DOHH2 (cell line): ENCODE results near the gene MAP2K6.

ENCODE experiments used
- H3F3A ChIP-seq: fragments of 200-600 bp; sonication (generic), shearing (Covaris generic); 2 replicates; pipeline ENCODE4 v1.6.0; 2016; ENCODE audit warnings: antibody characterized with exemption, mild to moderate bottlenecking; ENCODE audit not compliant: control insufficient read depth, insufficient read depth
- H3K27ac ChIP-seq: fragments of 200-600 bp; sonication (generic); 2 replicates; pipeline ENCODE4 v1.5.1; 2014; ENCODE audit warnings: low read depth, mild to moderate bottlenecking, low read length, moderate library complexity
- H3K27me3 ChIP-seq: fragments of 200-600 bp; sonication (generic); 2 replicates; pipeline ENCODE4 v1.6.1; 2014; ENCODE audit warnings: mild to moderate bottlenecking, low read length, mixed read lengths; ENCODE audit not compliant: control insufficient read depth
- H3K36me3 ChIP-seq: fragments of 200-600 bp; sonication (generic); 2 replicates; pipeline ENCODE4 v1.6.1; 2014; ENCODE audit warnings: mild to moderate bottlenecking, low read length, moderate library complexity, mixed read lengths; ENCODE audit not compliant: control insufficient read depth
- H3K4me1 ChIP-seq: fragments of 200-600 bp; sonication (generic); 2 replicates; pipeline ENCODE4 v1.6.1; 2014; ENCODE audit warnings: mild to moderate bottlenecking, low read length, mixed read lengths; ENCODE audit not compliant: control insufficient read depth
- H3K4me2 ChIP-seq: fragments of 200-600 bp; sonication (generic); 2 replicates; pipeline ENCODE4 v1.6.0; 2014; ENCODE audit warnings: mild to moderate bottlenecking, low read length, moderate library complexity
- H3K4me3 ChIP-seq: fragments of 200-600 bp; sonication (generic); 2 replicates; pipeline ENCODE4 v1.5.1; 2014; ENCODE audit warnings: mild to moderate bottlenecking, low read length, mixed read lengths
- H3K79me2 ChIP-seq: fragments of 200-600 bp; sonication (generic); 2 replicates; pipeline ENCODE4 v1.6.1; 2014; ENCODE audit warnings: mild to moderate bottlenecking, low read length, mixed read lengths; ENCODE audit not compliant: control insufficient read depth
- H3K9me2 ChIP-seq: fragments of 200-600 bp; sonication (generic); replicated peaks from 2 replicates; pipeline ENCODE4 v1.6.1; 2014; ENCODE audit warnings: mild to moderate bottlenecking, low read length, mixed read lengths; ENCODE audit not compliant: control insufficient read depth
- H3K9me3 ChIP-seq: fragments of 200-600 bp; sonication (generic); 2 replicates; pipeline ENCODE4 v1.6.1; 2014; ENCODE audit warnings: antibody characterized with exemption, low read length, mixed read lengths; ENCODE audit not compliant: control insufficient read depth, insufficient read depth
- H4K20me1 ChIP-seq: fragments of 200-600 bp; sonication (generic); 2 replicates; pipeline ENCODE4 v1.6.0; 2014; ENCODE audit warnings: low read depth, mild to moderate bottlenecking, antibody characterized with exemption, low read length, moderate library complexity; ENCODE audit not compliant: control insufficient read depth, insufficient read depth
- CTCF ChIP-seq: fragments of 200-600 bp; sonication (generic); IDR thresholded peaks from one replicate; pipeline ENCODE4 v1.5.1; 2014; ENCODE audit warnings: antibody characterized with exemption, mild to moderate bottlenecking, low read depth, low read length; ENCODE audit not compliant: poor library complexity, severe bottlenecking
- EZH2phosphoT487 ChIP-seq: fragments of 200-600 bp; sonication (generic); IDR thresholded peaks from 2 replicates; pipeline ENCODE4 v1.6.1; 2017; ENCODE audit warnings: borderline replicate concordance, mild to moderate bottlenecking, antibody characterized with exemption, low read length, moderate library complexity, mixed read lengths

Gene MAP2K6

DNA sequence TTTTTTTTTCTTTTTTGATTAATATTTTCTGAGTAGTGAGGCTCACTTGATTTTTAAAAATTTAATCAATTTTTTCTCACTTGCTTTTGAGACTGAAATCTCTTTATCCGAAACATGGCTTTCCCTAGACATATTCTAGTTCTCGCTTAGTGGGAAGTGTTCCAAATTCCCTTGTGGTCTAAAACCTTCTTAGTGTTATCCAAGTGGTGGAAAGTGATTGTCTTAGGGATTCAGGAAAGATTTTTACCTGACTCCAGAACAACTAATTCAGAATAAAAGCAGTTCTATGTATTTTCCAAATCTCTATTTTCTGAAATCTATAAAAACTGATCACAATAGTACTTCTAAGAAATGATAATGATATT is 178.8 kb downstream of the MAP2K6 start:
- no peaks in the 10 kb centered on the region for H4K20me1 ChIP-seq
- no peaks in the 10 kb centered on the region for H3K9me2 ChIP-seq
- H3K79me2 ChIP-seq, result no peaks in the 10 kb centered on the region
- H3F3A ChIP-seq, result no peaks in the 10 kb centered on the region
- no peak overlapping the region for H3K4me3 ChIP-seq
- no peaks in the 10 kb centered on the region for H3K27me3 ChIP-seq
- H3K36me3 ChIP-seq, result no peaks in the 10 kb centered on the region
- no peak overlapping the region for H3K4me2 ChIP-seq
- TF ChIP-seq CTCF (no peak), EZH2phosphoT487 (no peak)
- H3K4me1 ChIP-seq, result peaks cover 15% of the 10 kb centered on the region
- H3K9me3 ChIP-seq, result no peaks in the 10 kb centered on the region
- no peak overlapping the region for H3K27ac ChIP-seq

GRCh38 chr17:69593716-69594115 is 179.2 kb downstream of the MAP2K6 start:
- no peaks in the 10 kb centered on the region for H4K20me1 ChIP-seq
- H3K4me3 ChIP-seq, result no peak overlapping the region
- H3K27me3 ChIP-seq, result no peaks in the 10 kb centered on the region
- no peaks in the 10 kb centered on the region for H3K9me3 ChIP-seq
- H3K9me2 ChIP-seq, result no peaks in the 10 kb centered on the region
- no peaks in the 10 kb centered on the region for H3K79me2 ChIP-seq
- TF ChIP-seq EZH2phosphoT487 (no peak), CTCF (no peak)
- H3K27ac ChIP-seq, result no peak overlapping the region
- H3F3A ChIP-seq, result no peaks in the 10 kb centered on the region
- H3K4me2 ChIP-seq, result no peak overlapping the region
- peaks cover 13% of the 10 kb centered on the region; the same call in 1 of the 2 replicates for H3K4me1 ChIP-seq
- H3K36me3 ChIP-seq, result no peaks in the 10 kb centered on the region

- no peak for TF ChIP-seq EZH2phosphoT487
- no peaks in the 10 kb centered on the region for H3F3A ChIP-seq
- H3K27ac ChIP-seq, result no peak overlapping the region
- H3K9me2 ChIP-seq, result no peaks in the 10 kb centered on the region
- H3K27me3 ChIP-seq, result no peaks in the 10 kb centered on the region
- no peaks in the 10 kb centered on the region for H3K9me3 ChIP-seq
- H3K36me3 ChIP-seq, result no peaks in the 10 kb centered on the region
- H3K79me2 ChIP-seq, result no peaks in the 10 kb centered on the region
- H3K4me2 ChIP-seq, result no peak overlapping the region
- peaks cover 13% of the 10 kb centered on the region; the same call in 1 of the 2 replicates for H3K4me1 ChIP-seq
- no peaks in the 10 kb centered on the region for H4K20me1 ChIP-seq
- no peak overlapping the region for H3K4me3 ChIP-seq
Measured at GRCh38 chr17:69594641-69595040, 180.1 kb downstream of the MAP2K6 start.

- Histone ChIP-seq H3K4me3 (no peak overlapping the region), H3K27ac (no peak overlapping the region), H3K79me2 (no peaks in the 10 kb centered on the region), H3K9me3 (no peaks in the 10 kb centered on the region), H3K4me1 (peaks cover 11% of the 10 kb centered on the region; the same call in 1 of the 2 replicates), H3K27me3 (no peaks in the 10 kb centered on the region), H3K4me2 (no peak overlapping the region), H3F3A (no peaks in the 10 kb centered on the region), H3K36me3 (no peaks in the 10 kb centered on the region), H4K20me1 (no peaks in the 10 kb centered on the region), H3K9me2 (no peaks in the 10 kb centered on the region)
- TF ChIP-seq CTCF, result no peak
- TF ChIP-seq EZH2phosphoT487, result no peak
Measured at GRCh38 chr17:69596141-69596540, 181.6 kb downstream of the MAP2K6 start.
